MM.1S (cell line): ENCODE measurements around the gene TFDP1.

Experiments used
- DNase-seq: peaks from one replicate; pipeline ENCODE4 v3.0.0-alpha.2; 2015
- H2AFZ ChIP-seq: fragments of 300-600 bp; sonication (generic); 2 replicates; pipeline ENCODE4 v1.6.0; 2016; ENCODE audit warnings: antibody characterized with exemption, low read length
- H3F3A ChIP-seq: fragments of 300-600 bp; sonication (generic); 2 replicates; pipeline ENCODE4 v1.6.1; 2016; ENCODE audit warnings: mild to moderate bottlenecking, antibody characterized with exemption, low read length, moderate library complexity, mixed read lengths; ENCODE audit not compliant: insufficient read depth
- H3K27ac ChIP-seq: fragments of 300-600 bp; sonication (generic); 2 replicates; pipeline ENCODE4 v1.5.1; 2016; ENCODE audit warnings: mild to moderate bottlenecking, low read length
- H3K27me3 ChIP-seq: fragments of 300-600 bp; sonication (generic); replicated peaks from 2 replicates; pipeline ENCODE4 v1.6.0; 2016; ENCODE audit warnings: low read length; ENCODE audit not compliant: insufficient read depth
- H3K36me3 ChIP-seq: fragments of 300-600 bp; sonication (generic); replicated peaks from 2 replicates; pipeline ENCODE4 v1.6.1; 2016; ENCODE audit warnings: mild to moderate bottlenecking, low read length, mixed read lengths; ENCODE audit not compliant: insufficient read depth
- H3K4me1 ChIP-seq: fragments of 300-600 bp; sonication (generic); 2 replicates; pipeline ENCODE4 v1.6.1; 2016; ENCODE audit warnings: low read length, mixed read lengths
- H3K4me2 ChIP-seq: fragments of 300-600 bp; sonication (generic); 2 replicates; pipeline ENCODE4 v1.6.0; 2016; ENCODE audit warnings: low read depth, low read length
- H3K4me3 ChIP-seq: fragments of 300-600 bp; sonication (generic); 2 replicates; pipeline ENCODE4 v1.5.1; 2016; ENCODE audit warnings: low read length, mixed read lengths
- H3K79me2 ChIP-seq: fragments of 300-600 bp; sonication (generic); 2 replicates; pipeline ENCODE4 v1.6.1; 2016; ENCODE audit warnings: mixed run types, low read length, mixed read lengths
- H3K9ac ChIP-seq: fragments of 300-600 bp; sonication (generic); 2 replicates; pipeline ENCODE4 v1.6.1; 2016; ENCODE audit warnings: low read length, mixed read lengths
- H3K9me2 ChIP-seq: fragments of 300-600 bp; sonication (generic); replicated peaks from 2 replicates; pipeline ENCODE4 v1.6.1; 2016; ENCODE audit warnings: mild to moderate bottlenecking, low read length, mixed read lengths; ENCODE audit not compliant: insufficient read depth
- H3K9me3 ChIP-seq: fragments of 300-600 bp; sonication (generic); replicated peaks from 2 replicates; pipeline ENCODE4 v1.6.1; 2016; ENCODE audit warnings: mild to moderate bottlenecking, low read length, mixed read lengths; ENCODE audit not compliant: insufficient read depth
- H4K20me1 ChIP-seq: fragments of 300-600 bp; sonication (generic); 2 replicates; pipeline ENCODE4 v1.6.1; 2016; ENCODE audit warnings: mild to moderate bottlenecking, low read length, moderate library complexity, mixed read lengths; ENCODE audit not compliant: insufficient read depth
- EZH2 ChIP-seq: fragments of 300-600 bp; sonication (generic); optimal IDR thresholded peaks from 2 replicates; pipeline ENCODE3; 2017; ENCODE audit warnings: low read depth, mild to moderate bottlenecking, antibody characterized with exemption, low read length, mixed read lengths
- EZH2phosphoT487 ChIP-seq: fragments of 300-600 bp; sonication (generic); IDR thresholded peaks from 2 replicates; pipeline ENCODE4 v1.6.1; 2018; ENCODE audit warnings: antibody characterized with exemption, low read length
- TF ChIP-seq, protein P1 (sequence below): fragments of 300-600 bp; sonication (generic); IDR thresholded peaks from 2 replicates; pipeline ENCODE4 v1.5.1; 2016; ENCODE audit warnings: antibody characterized with exemption, low read length, mixed read lengths

Gene TFDP1

DNA sequence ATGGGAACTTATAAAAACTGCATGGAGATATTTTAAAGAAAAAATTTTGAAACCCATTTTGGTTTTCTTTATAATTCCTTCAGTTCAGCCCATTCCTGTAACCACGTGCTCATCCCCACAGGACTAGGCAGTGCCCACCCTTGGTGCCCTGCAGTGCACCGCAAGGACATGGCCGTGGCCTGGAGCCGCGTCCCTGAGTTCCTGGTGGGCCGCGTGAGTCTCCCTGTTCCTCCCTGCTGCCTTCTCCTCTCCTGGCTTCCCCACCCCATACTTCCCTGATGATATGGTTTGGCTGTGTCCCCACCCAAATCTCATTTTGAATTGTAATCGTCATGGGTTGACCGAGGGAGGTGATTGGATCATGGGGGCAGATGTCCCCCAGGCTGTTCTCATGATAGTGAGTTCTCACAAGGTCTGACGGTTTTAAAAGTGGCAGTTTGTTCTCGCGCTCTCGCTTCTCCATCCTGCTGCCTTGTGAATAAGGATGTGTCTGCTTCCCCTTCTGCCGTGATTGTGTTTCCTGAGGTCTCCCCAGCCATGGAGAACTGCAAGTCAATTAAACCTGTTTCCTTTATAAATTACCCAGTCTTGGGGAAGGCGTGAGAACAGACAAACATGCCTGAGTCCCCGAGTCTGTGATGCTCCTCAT lies 31.6 kb upstream of the TFDP1 start:
- Histone ChIP-seq H3K36me3 (no peaks in the 10 kb centered on the region), H3K27me3 (no peaks in the 10 kb centered on the region), H3K79me2 (no peaks in the 10 kb centered on the region), H2AFZ (no peak overlapping the region), H3K27ac (no peak overlapping the region), H3K4me3 (no peak overlapping the region), H3K9ac (no peak overlapping the region), H3K9me3 (no peaks in the 10 kb centered on the region), H4K20me1 (no peaks in the 10 kb centered on the region), H3K9me2 (no peaks in the 10 kb centered on the region), H3K4me2 (no peak overlapping the region), H3F3A (no peaks in the 10 kb centered on the region), H3K4me1 (no peaks in the 10 kb centered on the region)
- TF ChIP-seq EZH2 = no peak
- no peak for TF ChIP-seq EZH2phosphoT487
- TF ChIP-seq, protein P1, sequence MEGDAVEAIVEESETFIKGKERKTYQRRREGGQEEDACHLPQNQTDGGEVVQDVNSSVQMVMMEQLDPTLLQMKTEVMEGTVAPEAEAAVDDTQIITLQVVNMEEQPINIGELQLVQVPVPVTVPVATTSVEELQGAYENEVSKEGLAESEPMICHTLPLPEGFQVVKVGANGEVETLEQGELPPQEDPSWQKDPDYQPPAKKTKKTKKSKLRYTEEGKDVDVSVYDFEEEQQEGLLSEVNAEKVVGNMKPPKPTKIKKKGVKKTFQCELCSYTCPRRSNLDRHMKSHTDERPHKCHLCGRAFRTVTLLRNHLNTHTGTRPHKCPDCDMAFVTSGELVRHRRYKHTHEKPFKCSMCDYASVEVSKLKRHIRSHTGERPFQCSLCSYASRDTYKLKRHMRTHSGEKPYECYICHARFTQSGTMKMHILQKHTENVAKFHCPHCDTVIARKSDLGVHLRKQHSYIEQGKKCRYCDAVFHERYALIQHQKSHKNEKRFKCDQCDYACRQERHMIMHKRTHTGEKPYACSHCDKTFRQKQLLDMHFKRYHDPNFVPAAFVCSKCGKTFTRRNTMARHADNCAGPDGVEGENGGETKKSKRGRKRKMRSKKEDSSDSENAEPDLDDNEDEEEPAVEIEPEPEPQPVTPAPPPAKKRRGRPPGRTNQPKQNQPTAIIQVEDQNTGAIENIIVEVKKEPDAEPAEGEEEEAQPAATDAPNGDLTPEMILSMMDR = no peak
- DNase-seq = no peak

DNA sequence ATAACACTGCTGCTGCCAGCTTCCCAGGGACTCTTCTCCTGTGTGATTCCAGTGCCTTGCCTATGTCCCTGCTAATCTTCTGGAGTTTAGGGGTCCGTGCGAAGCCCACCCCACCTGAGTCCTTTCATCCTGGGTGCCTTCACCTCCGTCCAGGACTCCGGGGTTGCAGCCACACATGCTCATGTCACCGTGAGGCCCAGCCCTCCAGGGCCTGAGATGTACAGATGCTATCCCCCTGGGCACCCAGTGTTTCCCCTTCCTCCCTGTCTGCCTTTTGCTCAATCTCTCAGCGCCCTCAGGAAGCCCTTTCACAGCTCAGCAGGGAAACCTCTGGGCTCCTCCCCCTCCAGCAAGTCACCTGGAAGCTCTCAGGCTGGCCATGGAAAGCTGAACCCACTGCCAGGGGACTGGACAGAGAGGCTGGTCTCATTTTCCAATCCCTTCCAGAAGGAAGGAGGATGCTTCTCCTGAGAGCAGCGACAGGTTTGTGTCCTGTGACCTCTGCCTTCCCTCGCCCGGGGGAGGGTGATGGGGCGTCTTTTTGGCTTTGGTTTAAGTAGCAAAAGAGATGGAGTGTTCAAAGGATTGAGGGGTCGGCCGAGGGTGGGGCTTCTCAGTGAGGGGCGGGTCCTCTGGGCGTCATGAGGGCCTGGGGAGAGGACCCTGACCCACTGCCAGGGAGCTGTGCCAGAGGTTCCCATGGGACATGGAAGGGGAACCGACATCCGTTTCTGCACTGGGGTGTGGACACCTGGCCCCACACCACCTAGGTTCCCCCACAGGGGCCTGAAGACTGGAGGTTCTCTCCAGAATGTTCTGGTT lies 30.8 kb upstream of the TFDP1 start:
- Histone ChIP-seq H3K4me1 (no peaks in the 10 kb centered on the region), H4K20me1 (no peaks in the 10 kb centered on the region), H3K27me3 (no peaks in the 10 kb centered on the region), H2AFZ (no peak overlapping the region), H3K79me2 (no peaks in the 10 kb centered on the region), H3F3A (no peaks in the 10 kb centered on the region), H3K4me2 (no peak overlapping the region), H3K9me3 (no peaks in the 10 kb centered on the region), H3K9ac (no peak overlapping the region), H3K9me2 (no peaks in the 10 kb centered on the region), H3K36me3 (no peaks in the 10 kb centered on the region), H3K27ac (no peak overlapping the region), H3K4me3 (no peak overlapping the region)
- TF ChIP-seq EZH2 = no peak
- TF ChIP-seq EZH2phosphoT487 = no peak
- TF ChIP-seq, protein P1 = no peak
- DNase-seq = no peak

DNA sequence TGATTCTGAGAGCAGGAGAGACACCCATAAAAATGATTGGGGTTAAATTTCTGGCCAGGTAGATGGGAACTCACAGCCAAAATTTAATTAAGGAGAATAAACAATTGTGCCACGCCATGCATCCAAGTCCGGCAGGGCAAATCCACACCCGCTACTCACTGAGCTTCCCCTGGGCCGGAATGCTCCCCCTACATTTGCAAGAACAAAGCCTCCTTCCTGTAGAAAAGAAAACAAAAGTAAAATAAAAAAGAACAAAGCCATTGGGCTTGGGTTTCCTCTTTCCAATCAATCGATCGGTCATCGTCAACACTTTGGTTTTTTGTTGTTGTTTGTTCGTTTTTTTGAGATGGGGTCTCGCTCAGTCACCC lies 30.2 kb upstream of the TFDP1 start:
- no peaks in the 10 kb centered on the region for H3K27me3 ChIP-seq
- no peaks in the 10 kb centered on the region for H3K4me1 ChIP-seq
- no peak overlapping the region for H3K4me2 ChIP-seq
- H4K20me1 ChIP-seq = no peaks in the 10 kb centered on the region
- H3K4me3 ChIP-seq = no peak overlapping the region
- no peak for DNase-seq
- no peak for TF ChIP-seq EZH2
- TF ChIP-seq, protein P1 = no peak
- TF ChIP-seq EZH2phosphoT487 = no peak
- H3F3A ChIP-seq = no peaks in the 10 kb centered on the region
- H3K36me3 ChIP-seq = no peaks in the 10 kb centered on the region
- H2AFZ ChIP-seq = no peak overlapping the region
- no peak overlapping the region for H3K27ac ChIP-seq
- no peaks in the 10 kb centered on the region for H3K9me3 ChIP-seq
- no peak overlapping the region for H3K9ac ChIP-seq
- no peaks in the 10 kb centered on the region for H3K9me2 ChIP-seq
- H3K79me2 ChIP-seq = no peaks in the 10 kb centered on the region
